Activated CD8-positive, alpha-beta T cell treated with anti-CD3 and anti-CD28 coated beads for 36 hours (primary cell): ENCODE measurements around the gene PGA4. TPM values are rescaled to one million over a fixed set of nuclear protein-coding genes. Genes with fewer than 3 reads are reported as not detected.

Source experiments
- ATAC-seq: fragments of 200-7000 bp; cut with Tn5 transposase; one replicate; pipeline ENCODE4 v1.10.0; 2021; ENCODE audit warnings: mild to moderate bottlenecking, moderate library complexity
- CTCF ChIA-PET: fragments of 350-600 bp; sonication (Branson Sonifier 250); formaldehyde crosslinking; loops from one replicate; lab custom pipeline; 2021; ENCODE audit warnings: antibody characterized with exemption; lab: Charles Lee
- POLR2A ChIA-PET: fragments of 350-600 bp; sonication (Branson Sonifier 250); formaldehyde crosslinking; loops from one replicate; lab custom pipeline; 2021; ENCODE audit warnings: antibody characterized with exemption; lab: Charles Lee
- DNase-seq: peaks from one replicate; pipeline ENCODE4 v3.0.0-alpha.2; 2020
- H3K27ac Mint-ChIP-seq: one replicate; pipeline ENCODE4 v1.8.0; 2021; ENCODE audit warnings: mild to moderate bottlenecking, mixed read lengths
- H3K27me3 Mint-ChIP-seq: one replicate; pipeline ENCODE4 v1.8.0; 2021; ENCODE audit warnings: mixed read lengths
- H3K36me3 Mint-ChIP-seq: one replicate; pipeline ENCODE4 v1.8.0; 2021; ENCODE audit warnings: low read depth, mixed read lengths
- H3K4me1 Mint-ChIP-seq: one replicate; pipeline ENCODE4 v1.8.0; 2021; ENCODE audit warnings: low read depth, mixed read lengths
- H3K4me3 Mint-ChIP-seq: one replicate; pipeline ENCODE4 v1.8.0; 2021; ENCODE audit warnings: mild to moderate bottlenecking, moderate library complexity, mixed read lengths
- H3K9me3 Mint-ChIP-seq: one replicate; pipeline ENCODE4 v1.8.0; 2021; ENCODE audit warnings: mixed read lengths
- CTCF ChIP-seq: fragments of 200-600 bp; IDR thresholded peaks from one replicate; pipeline ENCODE4 v1.8.0; 2022; ENCODE audit warnings: antibody characterized with exemption, mild to moderate bottlenecking
- intact Hi-C: fragments of 100-400 bp; cut with micrococcal nuclease; formaldehyde crosslinking; loops from one replicate; pipeline ENCODE4 v1.10.0; 2022
- total RNA-seq, 2 experiments: library from RNA; stranded (reverse); gene quantifications; one replicate each; pipeline ENCODE4 v1.2.3, GENCODE V29; 2021

PGA4 gene
- total RNA-seq, 2 experiments from 2014 or later: not detected

- no peak for ATAC-seq
- CTCF ChIA-PET: interaction anchor here (0.8 to 5.1 kb wide), 33 partner anchors 8 to 406 kb away, joined by 3 to 44 read pairs (median 5); partner anchors contain the start of genes VPS37C and ZP1
- POLR2A ChIA-PET: interaction anchor here (0.7 to 0.9 kb wide), 2 partner anchors 8 to 199 kb away, joined by 3 read pairs; no protein-coding TSS in a partner anchor
- DNase-seq: no peak
- intact Hi-C loops: loop anchor here (2.0 to 10.0 kb wide), 4 partner anchors 52 to 356 kb away; no protein-coding TSS in a partner anchor
- Mint-ChIP-seq H3K27ac (no peak overlapping the region), H3K36me3 (no peaks in the 10 kb centered on the region), H3K4me3 (no peak overlapping the region), H3K27me3 (no peaks in the 10 kb centered on the region), H3K4me1 (peaks cover 3% of the 10 kb centered on the region), H3K9me3 (no peaks in the 10 kb centered on the region)
- TF ChIP-seq CTCF: no peak
Observed at GRCh38 chr11:61186504-61186903, 35.6 kb upstream of the PGA4 start.

- POLR2A ChIA-PET: no interaction called here
- H3K27ac Mint-ChIP-seq: no peak overlapping the region
- CTCF ChIA-PET: interaction anchor here (0.6 to 5.1 kb wide), 53 partner anchors 8 to 411 kb away, joined by 3 to 44 read pairs (median 4); partner anchors contain the start of gene VPS37C
Observed at GRCh38 chr11:61187505-61188130, 34.5 kb upstream of the PGA4 start.

GRCh38 chr11:61189933-61190332 lies 32.2 kb upstream of the PGA4 start:
- no peak for DNase-seq
- Mint-ChIP-seq H3K4me1 (peaks cover 3% of the 10 kb centered on the region), H3K4me3 (no peak overlapping the region), H3K36me3 (no peaks in the 10 kb centered on the region), H3K27me3 (peaks cover 3% of the 10 kb centered on the region), H3K9me3 (no peaks in the 10 kb centered on the region), H3K27ac (no peak overlapping the region)
- CTCF ChIA-PET: interaction anchor here (3.6 to 5.1 kb wide), 2 partner anchors 60 to 358 kb away, joined by 34 to 44 read pairs; no protein-coding TSS in a partner anchor
- POLR2A ChIA-PET: interaction anchor here (1.4 kb wide), 1 partner anchor 31 kb away, joined by 3 read pairs; no protein-coding TSS in a partner anchor
- TF ChIP-seq CTCF: no peak
- ATAC-seq: no peak
- intact Hi-C loops: loop anchor here (5.0 to 10.0 kb wide), 3 partner anchors 55 to 273 kb away; no protein-coding TSS in a partner anchor

More at GRCh38 chr11:61187505-61188130, 34.5 kb upstream of the PGA4 start:
- no peak overlapping the region for H3K4me3 Mint-ChIP-seq
- peak; percentile 95 for DNase-seq
- TF ChIP-seq CTCF: peak; percentile 98
- intact Hi-C loops: loop anchor here (2.0 to 10.0 kb wide), 4 partner anchors 53 to 357 kb away; no protein-coding TSS in a partner anchor
- H3K36me3 Mint-ChIP-seq: no peaks in the 10 kb centered on the region
- H3K9me3 Mint-ChIP-seq: no peaks in the 10 kb centered on the region
- ATAC-seq: peak; percentile 100
- no peaks in the 10 kb centered on the region for H3K27me3 Mint-ChIP-seq
- peaks cover 3% of the 10 kb centered on the region for H3K4me1 Mint-ChIP-seq

- no peaks in the 10 kb centered on the region for H3K36me3 Mint-ChIP-seq
- no peaks in the 10 kb centered on the region for H3K4me1 Mint-ChIP-seq
- H3K4me3 Mint-ChIP-seq: no peak overlapping the region
- CTCF ChIA-PET: interaction anchor here (0.7 kb wide), 1 partner anchor 384 kb away, joined by 3 read pairs; no protein-coding TSS in a partner anchor
- intact Hi-C loops: no loop called here
- POLR2A ChIA-PET: no interaction called here
- H3K27ac Mint-ChIP-seq: no peak overlapping the region
- ATAC-seq (no peak), DNase-seq (no peak)
- no peak for TF ChIP-seq CTCF
- no peaks in the 10 kb centered on the region for H3K9me3 Mint-ChIP-seq
- H3K27me3 Mint-ChIP-seq: peaks cover 8% of the 10 kb centered on the region
Observed at GRCh38 chr11:61193596-61193995, 28.6 kb upstream of the PGA4 start.
